Thoracic aorta (tissue), 2 donors: Measurements from ENCODE around the gene ADAMTSL1. TPM values are rescaled to one million over a fixed set of nuclear protein-coding genes. Genes with fewer than 3 reads are reported as not detected.

Source experiments
- ATAC-seq: fragments of 150-250 bp; one replicate; pipeline ENCODE4 v1.8.0; 2017; ENCODE audit warnings: low read depth; ENCODE audit not compliant: insufficient number of reproducible peaks, low FRiP score
- DNase-seq: peaks from one replicate; pipeline ENCODE4 v3.0.0-alpha.2; 2020; ENCODE audit warnings: low spot score
- H3K27ac ChIP-seq, 2 donors: fragments of 200-600 bp; sonication (generic); 1 replicate in 1 of 2; 2 replicates in 1 of 2; pipeline ENCODE4 v1.5.1; 2016; ENCODE audit warnings: mild to moderate bottlenecking in 2 of 2, moderate library complexity in 2 of 2
- H3K27me3 ChIP-seq: fragments of 200-600 bp; sonication (generic); replicated peaks from 2 replicates; pipeline ENCODE4 v1.6.0; 2016; ENCODE audit warnings: mild to moderate bottlenecking; ENCODE audit not compliant: insufficient read depth
- H3K36me3 ChIP-seq: fragments of 200-600 bp; sonication (generic); one replicate; pipeline ENCODE4 v1.5.1; 2016
- H3K4me1 ChIP-seq, 2 donors: fragments of 200-600 bp; sonication (generic); 1 replicate in 1 of 2; 2 replicates in 1 of 2; pipeline versions ENCODE4 v1.5.1 to v1.6.0; 2016; ENCODE audit warnings: low read depth in 2 of 2, mild to moderate bottlenecking in 1 of 2; ENCODE audit not compliant: control insufficient read depth in 1 of 2
- H3K4me3 ChIP-seq: fragments of 200-600 bp; sonication (generic); 2 replicates; pipeline ENCODE4 v1.5.1; 2016; ENCODE audit warnings: mild to moderate bottlenecking
- H3K9me3 ChIP-seq: fragments of 200-600 bp; sonication (generic); 2 replicates; pipeline ENCODE4 v1.5.1; 2016
- total RNA-seq, 2 donors: library from RNA; depleted of rRNA; stranded (reverse); fragments of >200 nt; gene quantifications; one replicate each; pipeline versions ENCODE4 v1.1.0 to v1.2.3, GENCODE V29; 2016
- TF ChIP-seq, protein P1 (sequence below): fragments of 200-600 bp; sonication (generic); IDR thresholded peaks from one replicate; pipeline ENCODE4 v1.5.1; 2019; ENCODE audit warnings: antibody characterized with exemption

The ADAMTSL1 gene
- total RNA-seq, 2 donors from 2014 or later = 61.4 to 75.5 TPM

DNA sequence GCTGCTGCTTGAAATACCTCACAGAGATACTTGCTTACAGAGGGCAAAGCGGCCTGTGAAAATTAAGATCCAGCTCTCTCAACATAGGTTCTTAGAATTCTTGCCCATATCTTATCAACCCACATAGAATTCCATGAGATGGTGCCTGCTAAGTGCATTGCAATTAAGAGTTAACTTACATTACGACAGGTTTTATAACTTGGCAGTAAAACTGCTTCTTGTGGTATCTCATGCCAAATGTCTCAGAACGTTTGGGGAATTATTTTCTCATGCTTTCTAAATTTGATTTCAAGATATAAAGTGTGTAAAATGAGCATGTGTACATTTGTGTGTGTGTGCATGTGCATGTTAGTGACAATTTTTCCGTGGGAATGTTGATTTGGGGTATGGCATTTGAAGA, 297.8 kb downstream of the ADAMTSL1 start:
- H3K4me1 ChIP-seq = peaks cover 0 to 6% of the 10 kb centered on the region in 2 donors
- peaks cover 8% of the 10 kb centered on the region for H3K36me3 ChIP-seq
- H3K4me3 ChIP-seq = no peak overlapping the region
- ATAC-seq = no peak
- no peak for DNase-seq
- H3K27me3 ChIP-seq = no peaks in the 10 kb centered on the region
- H3K9me3 ChIP-seq = no peaks in the 10 kb centered on the region
- no peak overlapping the region for H3K27ac ChIP-seq
- TF ChIP-seq, protein P1, sequence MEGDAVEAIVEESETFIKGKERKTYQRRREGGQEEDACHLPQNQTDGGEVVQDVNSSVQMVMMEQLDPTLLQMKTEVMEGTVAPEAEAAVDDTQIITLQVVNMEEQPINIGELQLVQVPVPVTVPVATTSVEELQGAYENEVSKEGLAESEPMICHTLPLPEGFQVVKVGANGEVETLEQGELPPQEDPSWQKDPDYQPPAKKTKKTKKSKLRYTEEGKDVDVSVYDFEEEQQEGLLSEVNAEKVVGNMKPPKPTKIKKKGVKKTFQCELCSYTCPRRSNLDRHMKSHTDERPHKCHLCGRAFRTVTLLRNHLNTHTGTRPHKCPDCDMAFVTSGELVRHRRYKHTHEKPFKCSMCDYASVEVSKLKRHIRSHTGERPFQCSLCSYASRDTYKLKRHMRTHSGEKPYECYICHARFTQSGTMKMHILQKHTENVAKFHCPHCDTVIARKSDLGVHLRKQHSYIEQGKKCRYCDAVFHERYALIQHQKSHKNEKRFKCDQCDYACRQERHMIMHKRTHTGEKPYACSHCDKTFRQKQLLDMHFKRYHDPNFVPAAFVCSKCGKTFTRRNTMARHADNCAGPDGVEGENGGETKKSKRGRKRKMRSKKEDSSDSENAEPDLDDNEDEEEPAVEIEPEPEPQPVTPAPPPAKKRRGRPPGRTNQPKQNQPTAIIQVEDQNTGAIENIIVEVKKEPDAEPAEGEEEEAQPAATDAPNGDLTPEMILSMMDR = no peak

- DNase-seq = no peak
- TF ChIP-seq, protein P1 = no peak
- Histone ChIP-seq H3K27ac (no peak overlapping the region), H3K4me3 (no peak overlapping the region), H3K9me3 (no peaks in the 10 kb centered on the region), H3K4me1 (peaks cover 0 to 9% of the 10 kb centered on the region in 2 donors), H3K27me3 (no peaks in the 10 kb centered on the region), H3K36me3 (peaks cover 8% of the 10 kb centered on the region)
- ATAC-seq = no peak
Measured at GRCh38 chr9:18775241-18775640, 301.3 kb downstream of the ADAMTSL1 start.

GRCh38 chr9:18775930-18776329, 302.0 kb downstream of the ADAMTSL1 start:
- no peak overlapping the region for H3K4me3 ChIP-seq
- DNase-seq (no peak), ATAC-seq (no peak)
- H3K9me3 ChIP-seq = no peaks in the 10 kb centered on the region
- H3K4me1 ChIP-seq = peaks cover 0 to 9% of the 10 kb centered on the region in 2 donors
- H3K36me3 ChIP-seq = peaks cover 8% of the 10 kb centered on the region
- no peak overlapping the region for H3K27ac ChIP-seq
- no peaks in the 10 kb centered on the region for H3K27me3 ChIP-seq
- TF ChIP-seq, protein P1 = no peak

DNA sequence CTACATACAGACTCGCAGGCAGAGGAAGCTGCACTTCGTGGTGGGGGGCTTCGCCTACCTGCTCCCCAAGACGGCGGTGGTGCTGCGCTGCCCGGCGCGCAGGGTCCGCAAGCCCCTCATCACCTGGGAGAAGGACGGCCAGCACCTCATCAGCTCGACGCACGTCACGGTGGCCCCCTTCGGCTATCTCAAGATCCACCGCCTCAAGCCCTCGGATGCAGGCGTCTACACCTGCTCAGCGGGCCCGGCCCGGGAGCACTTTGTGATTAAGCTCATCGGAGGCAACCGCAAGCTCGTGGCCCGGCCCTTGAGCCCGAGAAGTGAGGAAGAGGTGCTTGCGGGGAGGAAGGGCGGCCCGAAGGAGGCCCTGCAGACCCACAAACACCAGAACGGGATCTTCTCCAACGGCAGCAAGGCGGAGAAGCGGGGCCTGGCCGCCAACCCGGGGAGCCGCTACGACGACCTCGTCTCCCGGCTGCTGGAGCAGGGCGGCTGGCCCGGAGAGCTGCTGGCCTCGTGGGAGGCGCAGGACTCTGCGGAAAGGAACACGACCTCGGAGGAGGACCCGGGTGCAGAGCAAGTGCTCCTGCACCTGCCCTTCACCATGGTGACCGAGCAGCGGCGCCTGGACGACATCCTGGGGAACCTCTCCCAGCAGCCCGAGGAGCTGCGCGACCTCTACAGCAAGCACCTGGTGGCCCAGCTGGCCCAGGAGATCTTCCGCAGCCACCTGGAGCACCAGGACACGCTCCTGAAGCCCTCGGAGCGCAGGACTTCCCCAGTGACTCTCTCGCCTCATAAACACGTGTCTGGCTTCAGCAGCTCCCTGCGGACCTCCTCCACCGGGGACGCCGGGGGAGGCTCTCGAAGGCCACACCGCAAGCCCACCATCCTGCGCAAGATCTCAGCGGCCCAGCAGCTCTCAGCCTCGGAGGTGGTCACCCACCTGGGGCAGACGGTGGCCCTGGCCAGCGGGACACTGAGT, 303.2 kb downstream of the ADAMTSL1 start:
- TF ChIP-seq, protein P1 = no peak
- no peak for DNase-seq
- Histone ChIP-seq H3K4me3 (no peak overlapping the region), H3K27me3 (no peaks in the 10 kb centered on the region), H3K4me1 (peaks cover 0 to 4% of the 10 kb centered on the region in 2 donors), H3K9me3 (no peaks in the 10 kb centered on the region), H3K27ac (no peak overlapping the region), H3K36me3 (peaks cover 8% of the 10 kb centered on the region)
- ATAC-seq = no peak

- ATAC-seq (no peak), DNase-seq (no peak)
- Histone ChIP-seq H3K36me3 (peaks cover 8% of the 10 kb centered on the region), H3K27ac (no peak overlapping the region), H3K4me3 (no peak overlapping the region), H3K27me3 (no peaks in the 10 kb centered on the region), H3K9me3 (no peaks in the 10 kb centered on the region), H3K4me1 (peaks cover 0 to 3% of the 10 kb centered on the region in 2 donors)
- TF ChIP-seq, protein P1 = no peak
Measured at GRCh38 chr9:18778147-18778546, 304.2 kb downstream of the ADAMTSL1 start.
